ENCODE data around the gene KAZN.

The KAZN gene

DNA sequence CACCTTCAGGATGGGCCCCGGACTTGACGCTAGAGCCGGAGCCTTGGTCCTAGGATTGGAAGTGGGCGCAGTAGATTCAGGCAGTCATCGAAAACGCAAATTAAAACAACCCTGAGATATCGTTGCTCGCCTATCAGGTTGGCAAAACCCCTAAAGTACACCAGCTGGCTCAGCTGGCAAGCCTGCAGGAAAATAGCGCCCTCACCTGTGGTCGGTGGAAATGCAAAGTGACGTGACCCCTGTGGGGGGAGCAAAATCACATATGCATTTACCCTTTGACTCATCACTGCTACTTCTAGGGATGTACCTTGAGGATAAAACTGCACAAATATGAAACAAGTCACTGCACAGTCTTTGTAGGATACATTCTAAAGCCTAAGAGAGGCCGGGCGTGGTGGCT lies 384.8 kb downstream of the KAZN start (continued):
- TF ChIP-seq ZNF510 (tag by site-specific recombination; IDR thresholded peaks at IDR 0.05; ENCODE audit: insufficient replicate concordance), result no peak
- TF ChIP-seq ZNF791 (tag by site-specific recombination; IDR thresholded peaks at IDR 0.05), result no peak
- TF ChIP-seq ZNF114 (tag by site-specific recombination; IDR thresholded peaks at IDR 0.05), result no peak
- TF ChIP-seq, protein P1, sequence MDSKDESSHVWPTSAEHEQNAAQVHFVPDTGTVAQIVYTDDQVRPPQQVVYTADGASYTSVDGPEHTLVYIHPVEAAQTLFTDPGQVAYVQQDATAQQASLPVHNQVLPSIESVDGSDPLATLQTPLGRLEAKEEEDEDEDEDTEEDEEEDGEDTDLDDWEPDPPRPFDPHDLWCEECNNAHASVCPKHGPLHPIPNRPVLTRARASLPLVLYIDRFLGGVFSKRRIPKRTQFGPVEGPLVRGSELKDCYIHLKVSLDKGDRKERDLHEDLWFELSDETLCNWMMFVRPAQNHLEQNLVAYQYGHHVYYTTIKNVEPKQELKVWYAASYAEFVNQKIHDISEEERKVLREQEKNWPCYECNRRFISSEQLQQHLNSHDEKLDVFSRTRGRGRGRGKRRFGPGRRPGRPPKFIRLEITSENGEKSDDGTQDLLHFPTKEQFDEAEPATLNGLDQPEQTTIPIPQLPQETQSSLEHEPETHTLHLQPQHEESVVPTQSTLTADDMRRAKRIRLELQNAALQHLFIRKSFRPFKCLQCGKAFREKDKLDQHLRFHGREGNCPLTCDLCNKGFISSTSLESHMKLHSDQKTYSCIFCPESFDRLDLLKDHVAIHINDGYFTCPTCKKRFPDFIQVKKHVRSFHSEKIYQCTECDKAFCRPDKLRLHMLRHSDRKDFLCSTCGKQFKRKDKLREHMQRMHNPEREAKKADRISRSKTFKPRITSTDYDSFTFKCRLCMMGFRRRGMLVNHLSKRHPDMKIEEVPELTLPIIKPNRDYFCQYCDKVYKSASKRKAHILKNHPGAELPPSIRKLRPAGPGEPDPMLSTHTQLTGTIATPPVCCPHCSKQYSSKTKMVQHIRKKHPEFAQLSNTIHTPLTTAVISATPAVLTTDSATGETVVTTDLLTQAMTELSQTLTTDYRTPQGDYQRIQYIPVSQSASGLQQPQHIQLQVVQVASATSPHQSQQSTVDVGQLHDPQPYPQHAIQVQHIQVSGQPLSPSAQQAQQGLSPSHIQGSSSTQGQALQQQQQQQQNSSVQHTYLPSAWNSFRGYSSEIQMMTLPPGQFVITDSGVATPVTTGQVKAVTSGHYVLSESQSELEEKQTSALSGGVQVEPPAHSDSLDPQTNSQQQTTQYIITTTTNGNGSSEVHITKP (tag by site-specific recombination; IDR thresholded peaks at IDR 0.05), result no peak
- TF ChIP-seq, protein P2, sequence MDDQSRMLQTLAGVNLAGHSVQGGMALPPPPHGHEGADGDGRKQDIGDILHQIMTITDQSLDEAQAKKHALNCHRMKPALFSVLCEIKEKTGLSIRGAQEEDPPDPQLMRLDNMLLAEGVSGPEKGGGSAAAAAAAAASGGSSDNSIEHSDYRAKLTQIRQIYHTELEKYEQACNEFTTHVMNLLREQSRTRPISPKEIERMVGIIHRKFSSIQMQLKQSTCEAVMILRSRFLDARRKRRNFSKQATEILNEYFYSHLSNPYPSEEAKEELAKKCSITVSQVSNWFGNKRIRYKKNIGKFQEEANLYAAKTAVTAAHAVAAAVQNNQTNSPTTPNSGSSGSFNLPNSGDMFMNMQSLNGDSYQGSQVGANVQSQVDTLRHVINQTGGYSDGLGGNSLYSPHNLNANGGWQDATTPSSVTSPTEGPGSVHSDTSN (CRISPR knock-in tag; IDR thresholded peaks at IDR 0.05), result no peak
- no peak for TF ChIP-seq ZNF623 (tag by site-specific recombination; IDR thresholded peaks at IDR 0.05)
- TF ChIP-seq ZFHX2 (tag by site-specific recombination; conservative IDR thresholded peaks at IDR 0.05), result no peak
- TF ChIP-seq, protein P3, sequence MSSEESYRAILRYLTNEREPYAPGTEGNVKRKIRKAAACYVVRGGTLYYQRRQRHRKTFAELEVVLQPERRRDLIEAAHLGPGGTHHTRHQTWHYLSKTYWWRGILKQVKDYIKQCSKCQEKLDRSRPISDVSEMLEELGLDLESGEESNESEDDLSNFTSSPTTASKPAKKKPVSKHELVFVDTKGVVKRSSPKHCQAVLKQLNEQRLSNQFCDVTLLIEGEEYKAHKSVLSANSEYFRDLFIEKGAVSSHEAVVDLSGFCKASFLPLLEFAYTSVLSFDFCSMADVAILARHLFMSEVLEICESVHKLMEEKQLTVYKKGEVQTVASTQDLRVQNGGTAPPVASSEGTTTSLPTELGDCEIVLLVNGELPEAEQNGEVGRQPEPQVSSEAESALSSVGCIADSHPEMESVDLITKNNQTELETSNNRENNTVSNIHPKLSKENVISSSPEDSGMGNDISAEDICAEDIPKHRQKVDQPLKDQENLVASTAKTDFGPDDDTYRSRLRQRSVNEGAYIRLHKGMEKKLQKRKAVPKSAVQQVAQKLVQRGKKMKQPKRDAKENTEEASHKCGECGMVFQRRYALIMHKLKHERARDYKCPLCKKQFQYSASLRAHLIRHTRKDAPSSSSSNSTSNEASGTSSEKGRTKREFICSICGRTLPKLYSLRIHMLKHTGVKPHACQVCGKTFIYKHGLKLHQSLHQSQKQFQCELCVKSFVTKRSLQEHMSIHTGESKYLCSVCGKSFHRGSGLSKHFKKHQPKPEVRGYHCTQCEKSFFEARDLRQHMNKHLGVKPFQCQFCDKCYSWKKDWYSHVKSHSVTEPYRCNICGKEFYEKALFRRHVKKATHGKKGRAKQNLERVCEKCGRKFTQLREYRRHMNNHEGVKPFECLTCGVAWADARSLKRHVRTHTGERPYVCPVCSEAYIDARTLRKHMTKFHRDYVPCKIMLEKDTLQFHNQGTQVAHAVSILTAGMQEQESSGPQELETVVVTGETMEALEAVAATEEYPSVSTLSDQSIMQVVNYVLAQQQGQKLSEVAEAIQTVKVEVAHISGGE (tag by site-specific recombination; conservative IDR thresholded peaks at IDR 0.05; ENCODE audit: low read depth), result no peak
- no peak for TF ChIP-seq ZNF302 (tag by site-specific recombination; IDR thresholded peaks at IDR 0.05; ENCODE audit: low read depth)

DNA sequence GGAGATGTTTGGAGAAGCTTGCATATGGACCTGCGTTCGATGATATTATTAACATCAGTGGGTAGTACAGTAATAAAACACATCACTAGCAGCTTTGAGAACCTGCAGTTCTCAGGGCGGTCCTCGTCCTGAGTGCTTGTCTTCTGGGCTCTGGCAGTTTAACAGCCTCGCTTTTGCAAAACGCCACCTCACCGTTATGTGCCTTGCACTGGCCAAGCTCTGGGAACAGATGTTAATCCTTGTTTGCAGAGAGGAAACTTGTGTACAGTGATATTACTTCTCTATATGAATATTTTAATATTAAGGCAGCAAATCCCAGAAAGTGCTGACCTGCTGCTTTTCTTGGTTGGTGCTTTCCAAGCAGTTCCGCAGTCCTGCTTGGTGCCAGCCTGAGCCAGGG lies 387.7 kb downstream of the KAZN start:
- POLR2A ChIA-PET, result no interaction called here
- CTCF ChIA-PET, result no interaction called here
- H3K36me3 ChIP-seq (ENCODE audit: control insufficient read depth in 2 of 2, insufficient read depth in 1 of 2, low read length in 2 of 2), result no peaks in the 10 kb centered on the region
- no peak for TF ChIP-seq ZNF629 (tag by site-specific recombination; IDR thresholded peaks at IDR 0.05)
- TF ChIP-seq YY2 (tag by site-specific recombination; IDR thresholded peaks at IDR 0.05), result no peak
- TF ChIP-seq ZNF121 (tag by site-specific recombination; IDR thresholded peaks at IDR 0.05), result no peak
- TF ChIP-seq, protein P4, sequence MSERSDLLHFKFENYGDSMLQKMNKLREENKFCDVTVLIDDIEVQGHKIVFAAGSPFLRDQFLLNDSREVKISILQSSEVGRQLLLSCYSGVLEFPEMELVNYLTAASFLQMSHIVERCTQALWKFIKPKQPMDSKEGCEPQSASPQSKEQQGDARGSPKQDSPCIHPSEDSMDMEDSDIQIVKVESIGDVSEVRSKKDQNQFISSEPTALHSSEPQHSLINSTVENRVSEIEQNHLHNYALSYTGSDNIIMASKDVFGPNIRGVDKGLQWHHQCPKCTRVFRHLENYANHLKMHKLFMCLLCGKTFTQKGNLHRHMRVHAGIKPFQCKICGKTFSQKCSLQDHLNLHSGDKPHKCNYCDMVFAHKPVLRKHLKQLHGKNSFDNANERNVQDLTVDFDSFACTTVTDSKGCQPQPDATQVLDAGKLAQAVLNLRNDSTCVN (tag by site-specific recombination; optimal IDR thresholded peaks at IDR 0.05), result no peak
- TF ChIP-seq, protein P5, sequence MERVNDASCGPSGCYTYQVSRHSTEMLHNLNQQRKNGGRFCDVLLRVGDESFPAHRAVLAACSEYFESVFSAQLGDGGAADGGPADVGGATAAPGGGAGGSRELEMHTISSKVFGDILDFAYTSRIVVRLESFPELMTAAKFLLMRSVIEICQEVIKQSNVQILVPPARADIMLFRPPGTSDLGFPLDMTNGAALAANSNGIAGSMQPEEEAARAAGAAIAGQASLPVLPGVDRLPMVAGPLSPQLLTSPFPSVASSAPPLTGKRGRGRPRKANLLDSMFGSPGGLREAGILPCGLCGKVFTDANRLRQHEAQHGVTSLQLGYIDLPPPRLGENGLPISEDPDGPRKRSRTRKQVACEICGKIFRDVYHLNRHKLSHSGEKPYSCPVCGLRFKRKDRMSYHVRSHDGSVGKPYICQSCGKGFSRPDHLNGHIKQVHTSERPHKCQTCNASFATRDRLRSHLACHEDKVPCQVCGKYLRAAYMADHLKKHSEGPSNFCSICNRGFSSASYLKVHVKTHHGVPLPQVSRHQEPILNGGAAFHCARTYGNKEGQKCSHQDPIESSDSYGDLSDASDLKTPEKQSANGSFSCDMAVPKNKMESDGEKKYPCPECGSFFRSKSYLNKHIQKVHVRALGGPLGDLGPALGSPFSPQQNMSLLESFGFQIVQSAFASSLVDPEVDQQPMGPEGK (tag by site-specific recombination; IDR thresholded peaks at IDR 0.05), result no peak
- TF ChIP-seq ZBTB20 (tag by site-specific recombination; IDR thresholded peaks at IDR 0.05), result no peak
- TF ChIP-seq ZNF658 (tag by site-specific recombination; IDR thresholded peaks at IDR 0.05), result no peak
- TF ChIP-seq, protein P6, sequence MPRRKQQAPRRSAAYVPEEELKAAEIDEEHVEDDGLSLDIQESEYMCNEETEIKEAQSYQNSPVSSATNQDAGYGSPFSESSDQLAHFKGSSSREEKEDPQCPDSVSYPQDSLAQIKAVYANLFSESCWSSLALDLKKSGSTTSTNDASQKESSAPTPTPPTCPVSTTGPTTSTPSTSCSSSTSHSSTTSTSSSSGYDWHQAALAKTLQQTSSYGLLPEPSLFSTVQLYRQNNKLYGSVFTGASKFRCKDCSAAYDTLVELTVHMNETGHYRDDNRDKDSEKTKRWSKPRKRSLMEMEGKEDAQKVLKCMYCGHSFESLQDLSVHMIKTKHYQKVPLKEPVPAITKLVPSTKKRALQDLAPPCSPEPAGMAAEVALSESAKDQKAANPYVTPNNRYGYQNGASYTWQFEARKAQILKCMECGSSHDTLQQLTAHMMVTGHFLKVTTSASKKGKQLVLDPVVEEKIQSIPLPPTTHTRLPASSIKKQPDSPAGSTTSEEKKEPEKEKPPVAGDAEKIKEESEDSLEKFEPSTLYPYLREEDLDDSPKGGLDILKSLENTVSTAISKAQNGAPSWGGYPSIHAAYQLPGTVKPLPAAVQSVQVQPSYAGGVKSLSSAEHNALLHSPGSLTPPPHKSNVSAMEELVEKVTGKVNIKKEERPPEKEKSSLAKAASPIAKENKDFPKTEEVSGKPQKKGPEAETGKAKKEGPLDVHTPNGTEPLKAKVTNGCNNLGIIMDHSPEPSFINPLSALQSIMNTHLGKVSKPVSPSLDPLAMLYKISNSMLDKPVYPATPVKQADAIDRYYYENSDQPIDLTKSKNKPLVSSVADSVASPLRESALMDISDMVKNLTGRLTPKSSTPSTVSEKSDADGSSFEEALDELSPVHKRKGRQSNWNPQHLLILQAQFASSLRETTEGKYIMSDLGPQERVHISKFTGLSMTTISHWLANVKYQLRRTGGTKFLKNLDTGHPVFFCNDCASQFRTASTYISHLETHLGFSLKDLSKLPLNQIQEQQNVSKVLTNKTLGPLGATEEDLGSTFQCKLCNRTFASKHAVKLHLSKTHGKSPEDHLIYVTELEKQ (tag by site-specific recombination; IDR thresholded peaks at IDR 0.05; ENCODE audit: borderline replicate concordance), result no peak
- TF ChIP-seq ZNF843 (tag by site-specific recombination; IDR thresholded peaks at IDR 0.05), result no peak
- TF ChIP-seq HOXC10 (CRISPR knock-in tag; IDR thresholded peaks at IDR 0.05), result no peak

More for the DNA sequence above, 387.7 kb downstream of the KAZN start:
- Histone ChIP-seq H3K9me3 (ENCODE audit: control insufficient read depth, insufficient read depth, low read depth, low read length) (no peaks in the 10 kb centered on the region), H3K4me3 (ENCODE audit: low read depth, low read length) (no peak overlapping the region), H3K27ac (ENCODE audit: extremely low read depth, low read depth, low read length) (no peak overlapping the region), H3K4me1 (ENCODE audit: control insufficient read depth, insufficient read depth, low read length) (no peaks in the 10 kb centered on the region)

Data from HEK293 (cell line).